ENCODE data around the gene SYT2. TPM values are rescaled to one million over a fixed set of nuclear protein-coding genes. Genes with fewer than 3 reads are reported as not detected.
"Not testable (repeated sequence)": the region's sequence is repeated elsewhere in the genome, so short reads cannot be mapped to it uniquely, and the experiment has no call there.

Gene SYT2
- total RNA-seq, 2 experiments from 2014 or later, result not detected

- H3K9me3 Mint-ChIP-seq, result no peaks in the 10 kb centered on the region
- ATAC-seq (ENCODE audit: low read depth), result no peak
These were observed 147.7 kb downstream of the SYT2 start for GRCh38 chr1:202562444-202563060.

DNA sequence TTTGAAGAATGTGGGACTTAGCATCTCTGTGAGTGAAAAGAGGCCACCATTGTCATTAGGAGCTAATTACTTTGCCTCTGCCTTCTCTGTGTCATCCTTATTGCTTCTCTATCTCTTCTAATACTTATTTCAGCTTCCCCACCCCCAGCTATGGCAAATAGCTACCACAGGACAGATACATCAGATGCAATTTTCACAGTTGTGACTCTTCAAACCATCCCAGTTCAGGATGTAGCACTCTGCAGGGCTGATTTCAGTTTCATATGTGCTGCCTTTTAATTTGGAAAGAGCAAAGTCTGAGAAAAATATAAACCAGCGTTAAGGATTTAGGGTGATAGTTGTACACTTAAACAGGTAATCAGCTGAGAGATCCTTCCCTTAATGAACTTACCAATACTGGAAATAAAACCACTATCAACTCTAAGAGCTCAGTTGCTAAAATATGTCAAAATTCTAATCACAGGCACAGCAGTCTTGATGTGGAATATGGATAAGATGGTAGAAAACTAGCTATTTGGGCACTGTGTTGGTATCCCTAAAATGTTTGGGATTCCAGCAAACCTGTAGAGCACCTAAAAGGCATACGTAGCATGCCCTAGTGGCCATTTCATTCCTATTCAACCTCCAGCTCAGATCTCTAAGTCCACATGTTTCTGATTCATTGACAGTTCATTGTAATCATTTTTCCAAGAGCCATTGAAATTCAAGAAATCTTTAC, 148.4 kb downstream of the SYT2 start:
- no peaks in the 10 kb centered on the region for H3K9me3 Mint-ChIP-seq
- no peak overlapping the region for H3K27ac Mint-ChIP-seq
- H3K4me3 Mint-ChIP-seq, result no peak overlapping the region
- ATAC-seq (ENCODE audit: low read depth), result no peak
- peaks cover 3% of the 10 kb centered on the region for H3K36me3 Mint-ChIP-seq
- H3K4me1 Mint-ChIP-seq, result peaks cover 14% of the 10 kb centered on the region
- no peaks in the 10 kb centered on the region for H3K27me3 Mint-ChIP-seq
- POLR2A ChIA-PET, result interaction anchor here (0.6 kb wide), 1 partner anchor 51 kb away, joined by 6 read pairs; no protein-coding TSS in a partner anchor
- DNase-seq, result no peak

More at GRCh38 chr1:202562444-202563060, 147.7 kb downstream of the SYT2 start:
- peaks cover 17% of the 10 kb centered on the region for H3K4me1 Mint-ChIP-seq
- H3K36me3 Mint-ChIP-seq, result peaks cover 3% of the 10 kb centered on the region
- no peak overlapping the region for H3K27ac Mint-ChIP-seq
- H3K27me3 Mint-ChIP-seq, result no peaks in the 10 kb centered on the region
- H3K4me3 Mint-ChIP-seq, result no peak overlapping the region
- DNase-seq, result no peak
- POLR2A ChIA-PET, result interaction anchor here (0.6 kb wide), 1 partner anchor 51 kb away, joined by 6 read pairs; no protein-coding TSS in a partner anchor

DNA sequence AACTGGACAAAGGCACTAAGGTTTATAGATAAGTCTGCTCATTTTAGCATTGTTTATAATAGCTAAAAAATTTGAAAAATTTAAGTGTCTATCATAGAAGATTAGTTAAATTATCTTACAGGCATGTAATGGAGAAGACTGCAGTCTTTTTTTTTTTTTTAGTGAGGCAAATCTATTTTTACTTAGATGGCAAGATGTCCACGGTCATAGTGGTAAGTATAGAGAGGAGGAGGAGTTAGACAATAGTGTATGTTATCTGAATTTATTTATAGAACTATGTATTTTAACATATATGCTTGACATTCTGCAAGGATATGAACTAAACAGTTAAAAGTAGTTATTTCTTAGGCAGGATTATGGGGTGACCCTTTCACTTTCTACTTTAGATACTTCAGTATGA, 149.0 kb downstream of the SYT2 start:
- H3K27me3 Mint-ChIP-seq, result no peaks in the 10 kb centered on the region
- no peak overlapping the region for H3K27ac Mint-ChIP-seq
- peaks cover 11% of the 10 kb centered on the region for H3K4me1 Mint-ChIP-seq
- H3K36me3 Mint-ChIP-seq, result peaks cover 3% of the 10 kb centered on the region
- H3K9me3 Mint-ChIP-seq, result no peaks in the 10 kb centered on the region
- POLR2A ChIA-PET, result no interaction called here
- no peak overlapping the region for H3K4me3 Mint-ChIP-seq
- ATAC-seq (ENCODE audit: low read depth) (no peak), DNase-seq (no peak)

- H3K36me3 Mint-ChIP-seq; H3K27me3 Mint-ChIP-seq; H3K27ac Mint-ChIP-seq; ATAC-seq (ENCODE audit: low read depth); DNase-seq; H3K9me3 Mint-ChIP-seq; POLR2A ChIA-PET; H3K4me3 Mint-ChIP-seq; H3K4me1 Mint-ChIP-seq: not testable (repeated sequence)
These were observed 152.6 kb downstream of the SYT2 start for GRCh38 chr1:202557662-202558061.

DNA sequence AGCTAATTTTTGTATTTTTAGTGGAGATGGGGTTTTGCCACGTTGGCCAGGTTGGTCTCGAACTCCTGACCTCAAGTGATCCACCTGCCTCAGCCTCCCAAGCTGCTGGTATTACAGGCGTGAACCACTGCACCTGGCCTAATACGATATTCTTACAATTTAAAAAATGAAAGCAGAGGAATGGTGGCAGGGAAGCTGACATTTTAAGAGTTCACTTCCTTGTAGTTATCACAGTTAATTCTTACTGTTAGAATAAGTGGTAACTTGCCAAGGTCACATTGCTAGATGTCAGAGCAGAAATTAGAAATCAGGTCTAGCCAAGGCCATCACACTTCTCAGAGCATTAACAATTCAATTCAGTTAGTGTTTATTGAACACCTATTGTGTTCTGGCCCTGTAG, 154.2 kb downstream of the SYT2 start:
- H3K4me3 Mint-ChIP-seq; ATAC-seq (ENCODE audit: low read depth): not testable (repeated sequence)

DNA sequence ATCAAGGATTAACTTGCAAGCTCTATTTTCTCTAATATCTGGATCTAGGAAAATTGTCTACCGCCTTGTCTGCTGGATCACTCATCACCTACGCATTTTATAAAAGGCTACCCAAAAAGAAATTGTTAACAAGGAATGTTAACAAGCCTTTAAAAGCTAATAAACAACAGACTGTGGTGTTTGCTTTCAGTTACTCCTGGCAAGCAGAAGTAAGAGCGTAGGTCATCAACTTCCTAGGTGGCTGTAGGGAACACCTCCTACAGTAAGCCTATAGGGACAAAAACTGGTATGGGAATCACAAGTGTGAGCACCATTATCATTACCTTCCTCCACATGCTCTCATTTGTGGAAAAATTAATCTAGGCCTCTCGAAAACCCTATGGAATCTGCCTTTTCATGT, 155.6 kb downstream of the SYT2 start:
- ATAC-seq (ENCODE audit: low read depth); H3K4me3 Mint-ChIP-seq; H3K27me3 Mint-ChIP-seq; H3K9me3 Mint-ChIP-seq; DNase-seq; H3K27ac Mint-ChIP-seq; H3K36me3 Mint-ChIP-seq; H3K4me1 Mint-ChIP-seq; POLR2A ChIA-PET: not testable (repeated sequence)

More for the DNA sequence above, 154.2 kb downstream of the SYT2 start:
- H3K36me3 Mint-ChIP-seq, H3K27me3 Mint-ChIP-seq, DNase-seq, H3K9me3 Mint-ChIP-seq, H3K27ac Mint-ChIP-seq, H3K4me1 Mint-ChIP-seq: not testable (repeated sequence)
- POLR2A ChIA-PET, result interaction anchor here (0.7 kb wide), 1 partner anchor 19 kb away, joined by 3 read pairs; no protein-coding TSS in a partner anchor

DNA sequence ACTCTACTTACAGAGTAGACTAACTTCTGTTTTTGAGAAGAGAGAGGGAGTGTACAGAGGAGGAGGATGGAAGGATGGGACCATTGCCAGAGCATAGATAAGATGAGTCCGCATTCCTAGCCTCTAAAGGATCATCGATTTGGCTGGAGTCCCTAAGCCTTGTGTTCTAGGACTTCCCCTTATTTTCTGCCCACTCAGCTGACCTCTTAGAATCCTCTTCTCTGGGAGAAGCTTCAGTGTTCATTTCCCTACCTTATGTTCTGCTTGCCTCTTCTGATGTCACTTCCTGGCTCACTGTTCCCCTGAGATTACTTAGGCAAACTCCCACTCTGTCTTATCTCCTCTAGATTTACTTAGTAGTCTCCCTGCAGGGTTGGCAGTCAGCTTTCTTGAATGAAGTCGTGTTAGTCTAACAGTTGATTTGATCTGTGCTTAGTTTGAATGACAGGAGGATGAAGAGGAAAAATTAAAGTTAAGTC, 156.7 kb downstream of the SYT2 start:
- Mint-ChIP-seq H3K27ac (no peak overlapping the region), H3K4me3 (no peak overlapping the region), H3K9me3 (no peaks in the 10 kb centered on the region), H3K4me1 (peaks cover 4% of the 10 kb centered on the region), H3K36me3 (peaks cover 2% of the 10 kb centered on the region), H3K27me3 (no peaks in the 10 kb centered on the region)
- POLR2A ChIA-PET, result no interaction called here
- DNase-seq, result no peak
- ATAC-seq (ENCODE audit: low read depth), result no peak

DNA sequence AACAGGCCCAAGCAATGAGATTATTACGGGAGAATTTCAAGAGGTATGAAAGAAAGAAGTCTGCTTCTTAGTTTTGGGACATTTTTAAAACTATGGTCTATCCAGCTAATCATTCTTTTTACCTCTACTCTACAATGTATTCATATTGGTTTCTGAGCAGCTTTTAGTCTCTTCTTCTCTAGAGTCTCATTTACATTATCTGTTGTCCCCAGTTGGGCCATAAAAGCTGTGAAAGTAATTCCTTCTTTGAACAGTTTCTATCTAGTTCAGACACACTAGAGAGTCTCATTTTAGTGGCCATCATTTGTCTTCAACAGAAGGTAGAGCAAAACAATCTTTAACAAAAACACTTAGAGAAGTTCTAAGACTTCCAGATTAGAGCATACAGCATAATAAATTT, 157.2 kb downstream of the SYT2 start:
- H3K4me1 Mint-ChIP-seq; H3K27ac Mint-ChIP-seq; ATAC-seq (ENCODE audit: low read depth); H3K27me3 Mint-ChIP-seq; POLR2A ChIA-PET; H3K36me3 Mint-ChIP-seq; H3K4me3 Mint-ChIP-seq; DNase-seq; H3K9me3 Mint-ChIP-seq: not testable (repeated sequence)

- H3K9me3 Mint-ChIP-seq; H3K4me1 Mint-ChIP-seq; ATAC-seq (ENCODE audit: low read depth); H3K27me3 Mint-ChIP-seq; DNase-seq; H3K27ac Mint-ChIP-seq; H3K4me3 Mint-ChIP-seq; POLR2A ChIA-PET; H3K36me3 Mint-ChIP-seq: not testable (repeated sequence)
These were observed 157.6 kb downstream of the SYT2 start for GRCh38 chr1:202552615-202553014.

DNA sequence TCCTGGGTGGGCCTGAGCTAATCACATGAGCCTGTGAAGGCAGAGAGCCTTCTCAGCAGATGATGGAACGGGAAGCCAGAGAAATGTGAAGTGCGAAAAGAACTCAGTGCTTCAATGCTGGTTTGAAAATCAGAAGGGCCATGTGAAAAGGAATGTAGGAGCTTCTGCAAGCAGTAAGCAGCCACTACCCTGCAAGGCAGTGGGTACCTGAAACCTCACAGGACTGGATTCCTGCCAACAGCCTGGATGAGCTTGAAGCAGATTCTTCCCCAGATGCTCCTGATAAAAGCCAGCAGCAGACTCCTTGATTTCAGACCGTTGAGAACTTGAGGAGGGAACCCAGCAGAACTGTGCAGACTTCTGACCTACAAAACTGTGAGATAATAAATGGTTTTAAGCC, 158.6 kb downstream of the SYT2 start:
- Mint-ChIP-seq H3K9me3 (no peaks in the 10 kb centered on the region), H3K4me1 (peaks cover 7% of the 10 kb centered on the region), H3K36me3 (peaks cover 2% of the 10 kb centered on the region), H3K4me3 (no peak overlapping the region), H3K27me3 (no peaks in the 10 kb centered on the region), H3K27ac (no peak overlapping the region)
- no peak for DNase-seq
- POLR2A ChIA-PET, result no interaction called here
- no peak for ATAC-seq (ENCODE audit: low read depth)

GRCh38 chr1:202550088-202550487, 160.2 kb downstream of the SYT2 start:
- H3K9me3 Mint-ChIP-seq; H3K36me3 Mint-ChIP-seq; ATAC-seq (ENCODE audit: low read depth); H3K27me3 Mint-ChIP-seq; H3K4me3 Mint-ChIP-seq; POLR2A ChIA-PET; H3K27ac Mint-ChIP-seq; DNase-seq: not testable (repeated sequence)
- H3K4me1 Mint-ChIP-seq, result peaks cover 19% of the 10 kb centered on the region

DNA sequence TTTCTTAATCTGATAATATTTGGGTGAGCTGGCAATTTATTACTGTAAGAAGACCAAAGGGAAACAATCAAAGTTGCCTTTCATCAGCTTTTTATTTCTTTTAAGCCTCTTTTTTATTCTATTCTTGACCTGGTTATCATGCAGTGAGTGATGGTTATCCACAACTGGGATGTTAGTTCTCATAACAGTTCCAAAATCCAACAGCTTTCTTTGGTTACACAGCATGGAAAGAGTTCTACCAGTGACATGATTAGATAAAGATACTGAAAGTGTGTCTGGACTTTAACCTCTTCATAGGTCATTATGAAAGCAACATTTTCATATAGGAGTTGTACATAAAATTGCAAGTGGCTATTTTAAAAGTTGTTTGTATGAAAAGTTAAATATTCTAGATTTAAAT, 163.0 kb downstream of the SYT2 start:
- Mint-ChIP-seq H3K4me1 (peaks cover 14% of the 10 kb centered on the region), H3K27ac (no peak overlapping the region), H3K27me3 (no peaks in the 10 kb centered on the region), H3K4me3 (no peak overlapping the region), H3K9me3 (no peaks in the 10 kb centered on the region), H3K36me3 (no peaks in the 10 kb centered on the region)
- ATAC-seq (ENCODE audit: low read depth), result no peak
- POLR2A ChIA-PET, result no interaction called here
- no peak for DNase-seq

GRCh38 chr1:202546796-202547195, 163.5 kb downstream of the SYT2 start:
- ATAC-seq (ENCODE audit: low read depth); H3K4me3 Mint-ChIP-seq; H3K27me3 Mint-ChIP-seq; H3K9me3 Mint-ChIP-seq; H3K27ac Mint-ChIP-seq; DNase-seq; POLR2A ChIA-PET; H3K36me3 Mint-ChIP-seq: not testable (repeated sequence)
- H3K4me1 Mint-ChIP-seq, result peaks cover 14% of the 10 kb centered on the region

GRCh38 chr1:202546377-202546776, 163.9 kb downstream of the SYT2 start:
- not testable (repeated sequence) for H3K27ac Mint-ChIP-seq; ATAC-seq (ENCODE audit: low read depth)

More at GRCh38 chr1:202546377-202546776, 163.9 kb downstream of the SYT2 start:
- H3K27me3 Mint-ChIP-seq, POLR2A ChIA-PET, H3K9me3 Mint-ChIP-seq, DNase-seq, H3K36me3 Mint-ChIP-seq: not testable (repeated sequence)
- peaks cover 14% of the 10 kb centered on the region for H3K4me1 Mint-ChIP-seq
- peak overlapping the region; percentile 6 for H3K4me3 Mint-ChIP-seq

All from activated naive CD8-positive, alpha-beta T cell treated with anti-CD3 and anti-CD28 coated beads, Interleukin-2, amount 10 ng/mL, durations not matched to agents 7 days and 5 days (primary cell).